Neural cell (in vitro differentiated cells): Measurements from ENCODE around the gene GCNT2. TPM values are rescaled to one million over a fixed set of nuclear protein-coding genes. Genes with fewer than 3 reads are reported as not detected.

Source experiments
- H2AFZ ChIP-seq: fragments of 200-600, 300-800 bp; sonication (generic), shearing (Covaris generic); 2 replicates; pipeline ENCODE4 v1.6.0; 2014; ENCODE audit warnings: low read depth, mild to moderate bottlenecking, antibody characterized with exemption, low read length, moderate library complexity
- H3F3A ChIP-seq: fragments of 200-600 bp; shearing (Covaris generic); 2 replicates; pipeline ENCODE4 v1.6.1; 2016; ENCODE audit warnings: mild to moderate bottlenecking, moderate library complexity, mixed read lengths, antibody characterized with exemption, low read length; ENCODE audit not compliant: insufficient read depth, poor library complexity, severe bottlenecking
- H3K27ac ChIP-seq: fragments of 200-600, 300-800 bp; sonication (generic), shearing (Covaris generic); 2 replicates; pipeline ENCODE4 v1.5.1; 2014; ENCODE audit warnings: mild to moderate bottlenecking, low read length, moderate library complexity
- H3K27me3 ChIP-seq: fragments of 300-800, 200-600 bp; sonication (generic), shearing (Covaris generic); 2 replicates; pipeline ENCODE4 v1.6.0; 2014; ENCODE audit warnings: mild to moderate bottlenecking, low read depth, low read length, moderate library complexity; ENCODE audit not compliant: insufficient read depth
- H3K36me3 ChIP-seq: fragments of 300-800, 200-600 bp; sonication (generic), shearing (Covaris generic); 2 replicates; pipeline ENCODE4 v1.5.1; 2014; ENCODE audit warnings: mild to moderate bottlenecking, antibody characterized with exemption, low read length, moderate library complexity; ENCODE audit not compliant: insufficient read depth
- H3K4me2 ChIP-seq: fragments of 300-800, 200-600 bp; sonication (generic), shearing (Covaris generic); 2 replicates; pipeline ENCODE4 v1.6.0; 2014; ENCODE audit warnings: mild to moderate bottlenecking, low read length
- H3K4me3 ChIP-seq: fragments of 300-800, 200-600 bp; sonication (generic), shearing (Covaris generic); 2 replicates; pipeline ENCODE4 v1.5.1; 2014; ENCODE audit warnings: mild to moderate bottlenecking, low read length, moderate library complexity
- H3K79me2 ChIP-seq: fragments of 200-600 bp; shearing (Covaris generic); replicated peaks from 2 replicates; pipeline ENCODE4 v1.6.0; 2014; ENCODE audit warnings: mild to moderate bottlenecking, low read length, moderate library complexity; ENCODE audit not compliant: insufficient read depth
- H3K9ac ChIP-seq: fragments of 300-800, 200-600 bp; sonication (generic), shearing (Covaris generic); 2 replicates; pipeline ENCODE4 v1.6.1; 2016; ENCODE audit warnings: mild to moderate bottlenecking, low read length, mixed read lengths
- H3K9me2 ChIP-seq: fragments of 200-600 bp; shearing (Covaris generic); 2 replicates; pipeline ENCODE4 v1.6.1; 2016; ENCODE audit warnings: mild to moderate bottlenecking, low read length, mixed read lengths; ENCODE audit not compliant: insufficient read depth
- H3K9me3 ChIP-seq: fragments of 200-600, 300-800 bp; sonication (generic), shearing (Covaris generic); 2 replicates; pipeline ENCODE4 v1.6.1; 2016; ENCODE audit warnings: mild to moderate bottlenecking, mixed run types, low read length, moderate library complexity, mixed read lengths
- H4K20me1 ChIP-seq: fragments of 200-600 bp; shearing (Covaris generic); 2 replicates; pipeline ENCODE4 v1.6.1; 2016; ENCODE audit warnings: mild to moderate bottlenecking, mixed run types; ENCODE audit not compliant: insufficient read depth
- EP300 ChIP-seq: fragments of 450-650 bp; conservative IDR thresholded peaks from 2 replicates; pipeline ENCODE4 v1.6.1; 2014; ENCODE audit warnings: antibody characterized with exemption, mild to moderate bottlenecking, moderate library complexity; ENCODE audit not compliant: poor library complexity, severe bottlenecking
- EZH2 ChIP-seq: fragments of 200-600, 300-800 bp; shearing (Covaris generic), sonication (generic); IDR thresholded peaks from 2 replicates; pipeline ENCODE4 v1.6.1; 2014; ENCODE audit warnings: antibody characterized with exemption, low read length, borderline replicate concordance, mild to moderate bottlenecking; ENCODE audit not compliant: insufficient read depth, poor library complexity, severe bottlenecking
- MXI1 ChIP-seq: fragments of 450-650 bp; conservative IDR thresholded peaks from 2 replicates; pipeline ENCODE4 v1.6.1; 2014; ENCODE audit warnings: antibody characterized with exemption, mild to moderate bottlenecking; ENCODE audit not compliant: poor library complexity, severe bottlenecking
- POLR2AphosphoS5 ChIP-seq: IDR thresholded peaks from 2 replicates; pipeline ENCODE4 v1.6.1; 2012
- RAD21 ChIP-seq: fragments of 450-650 bp; conservative IDR thresholded peaks from 2 replicates; pipeline ENCODE4 v1.6.1; 2014; ENCODE audit warnings: antibody characterized with exemption, mild to moderate bottlenecking, moderate library complexity
- SMC3 ChIP-seq: fragments of 450-650 bp; conservative IDR thresholded peaks from 2 replicates; pipeline ENCODE4 v1.6.1; 2014; ENCODE audit warnings: antibody characterized with exemption, mild to moderate bottlenecking, moderate library complexity; ENCODE audit not compliant: poor library complexity
- TAF1 ChIP-seq: IDR thresholded peaks from 2 replicates; pipeline ENCODE4 v1.6.1; 2012; ENCODE audit warnings: low read depth
- polyA plus RNA-seq: library from polyadenylated mRNA; depleted of rRNA; stranded (reverse); fragments of >200 nt; gene quantifications from 2 replicates; pipeline ENCODE4 v1.2.3, GENCODE V29; 2014
- TF ChIP-seq, protein P1 (sequence below): IDR thresholded peaks from 2 replicates; pipeline ENCODE4 v1.6.1; 2012; ENCODE audit warnings: borderline replicate concordance
- TF ChIP-seq, protein P2 (sequence below): fragments of 450-650 bp; IDR thresholded peaks from 2 replicates; pipeline ENCODE4 v1.5.1; 2014; ENCODE audit warnings: antibody characterized with exemption, mild to moderate bottlenecking, moderate library complexity; ENCODE audit not compliant: poor library complexity, severe bottlenecking

Gene GCNT2
- polyA plus RNA-seq, 1 donor from 2014 or later, result 9.4 TPM

DNA sequence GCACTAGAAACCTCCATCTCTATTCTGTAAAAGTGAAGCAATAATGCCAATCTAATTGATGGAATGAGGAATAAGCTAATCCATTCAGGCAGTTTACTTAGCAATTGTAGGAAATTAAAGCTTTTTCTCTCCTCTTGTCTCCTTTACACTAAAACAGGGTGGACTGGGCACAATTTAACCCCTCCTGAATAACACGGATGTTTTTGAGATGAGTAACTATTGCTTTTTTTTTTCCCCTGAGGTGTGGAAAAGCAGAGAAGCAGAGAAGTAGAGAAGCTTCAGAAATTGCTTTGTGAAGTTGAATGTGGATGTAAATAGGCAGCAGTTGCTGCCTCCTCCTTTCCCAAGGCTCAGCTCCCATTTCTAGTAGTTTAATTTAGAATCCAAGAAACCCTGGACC lies 40.0 kb upstream of the GCNT2 start:
- Histone ChIP-seq H2AFZ (no peak overlapping the region), H3K79me2 (no peaks in the 10 kb centered on the region), H3K27me3 (no peaks in the 10 kb centered on the region), H3K9ac (no peak overlapping the region), H3K9me3 (no peaks in the 10 kb centered on the region), H3K4me2 (no peak overlapping the region), H3K36me3 (no peaks in the 10 kb centered on the region), H3K27ac (no peak overlapping the region), H3F3A (no peaks in the 10 kb centered on the region), H3K4me3 (no peak overlapping the region), H4K20me1 (no peaks in the 10 kb centered on the region), H3K9me2 (no peaks in the 10 kb centered on the region)
- TF ChIP-seq EZH2 (no peak), POLR2AphosphoS5 (no peak), MXI1 (no peak)

DNA sequence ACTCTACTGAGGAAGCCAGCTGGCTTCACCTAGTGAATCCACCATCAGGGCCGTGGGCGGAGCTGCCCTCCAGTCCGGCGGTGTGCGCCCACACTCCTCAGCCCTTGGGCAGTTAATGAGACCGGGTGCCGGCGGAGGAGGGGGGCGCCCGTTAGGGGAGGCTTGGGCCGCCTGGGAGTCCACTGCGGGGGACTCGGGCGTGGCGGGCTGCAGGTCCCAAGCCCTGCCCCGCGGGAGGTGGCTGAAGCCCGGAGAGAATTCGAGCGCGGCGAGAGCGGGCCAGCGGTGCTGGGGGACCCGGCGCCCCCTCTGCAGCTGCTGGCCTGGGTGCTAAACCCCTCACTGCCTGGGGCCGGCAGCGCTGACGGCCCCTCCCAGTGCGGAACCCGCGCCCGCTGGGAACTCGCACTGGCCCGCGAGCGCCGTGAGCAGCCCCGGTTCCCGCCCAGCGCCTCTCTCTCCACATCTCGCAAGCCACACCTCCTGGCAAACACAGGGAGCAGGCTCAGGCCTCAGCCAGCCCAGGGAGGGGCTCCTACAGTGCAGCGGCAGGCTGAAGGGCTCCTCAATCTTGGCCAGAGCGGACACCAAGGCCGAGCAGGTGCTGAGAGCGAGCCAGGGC lies 38.4 kb upstream of the GCNT2 start:
- Histone ChIP-seq H3K27me3 (no peaks in the 10 kb centered on the region), H3K4me2 (no peak overlapping the region), H3K9me3 (no peaks in the 10 kb centered on the region), H2AFZ (no peak overlapping the region), H3K27ac (no peak overlapping the region), H3K4me3 (no peak overlapping the region), H3K79me2 (no peaks in the 10 kb centered on the region), H4K20me1 (no peaks in the 10 kb centered on the region), H3K9ac (no peak overlapping the region), H3K9me2 (no peaks in the 10 kb centered on the region), H3F3A (no peaks in the 10 kb centered on the region), H3K36me3 (no peaks in the 10 kb centered on the region)
- TF ChIP-seq TAF1 (no peak), SMC3 (no peak), MXI1 (no peak), EP300 (no peak), EZH2 (no peak), POLR2AphosphoS5 (no peak), RAD21 (no peak)
- TF ChIP-seq, protein P1, sequence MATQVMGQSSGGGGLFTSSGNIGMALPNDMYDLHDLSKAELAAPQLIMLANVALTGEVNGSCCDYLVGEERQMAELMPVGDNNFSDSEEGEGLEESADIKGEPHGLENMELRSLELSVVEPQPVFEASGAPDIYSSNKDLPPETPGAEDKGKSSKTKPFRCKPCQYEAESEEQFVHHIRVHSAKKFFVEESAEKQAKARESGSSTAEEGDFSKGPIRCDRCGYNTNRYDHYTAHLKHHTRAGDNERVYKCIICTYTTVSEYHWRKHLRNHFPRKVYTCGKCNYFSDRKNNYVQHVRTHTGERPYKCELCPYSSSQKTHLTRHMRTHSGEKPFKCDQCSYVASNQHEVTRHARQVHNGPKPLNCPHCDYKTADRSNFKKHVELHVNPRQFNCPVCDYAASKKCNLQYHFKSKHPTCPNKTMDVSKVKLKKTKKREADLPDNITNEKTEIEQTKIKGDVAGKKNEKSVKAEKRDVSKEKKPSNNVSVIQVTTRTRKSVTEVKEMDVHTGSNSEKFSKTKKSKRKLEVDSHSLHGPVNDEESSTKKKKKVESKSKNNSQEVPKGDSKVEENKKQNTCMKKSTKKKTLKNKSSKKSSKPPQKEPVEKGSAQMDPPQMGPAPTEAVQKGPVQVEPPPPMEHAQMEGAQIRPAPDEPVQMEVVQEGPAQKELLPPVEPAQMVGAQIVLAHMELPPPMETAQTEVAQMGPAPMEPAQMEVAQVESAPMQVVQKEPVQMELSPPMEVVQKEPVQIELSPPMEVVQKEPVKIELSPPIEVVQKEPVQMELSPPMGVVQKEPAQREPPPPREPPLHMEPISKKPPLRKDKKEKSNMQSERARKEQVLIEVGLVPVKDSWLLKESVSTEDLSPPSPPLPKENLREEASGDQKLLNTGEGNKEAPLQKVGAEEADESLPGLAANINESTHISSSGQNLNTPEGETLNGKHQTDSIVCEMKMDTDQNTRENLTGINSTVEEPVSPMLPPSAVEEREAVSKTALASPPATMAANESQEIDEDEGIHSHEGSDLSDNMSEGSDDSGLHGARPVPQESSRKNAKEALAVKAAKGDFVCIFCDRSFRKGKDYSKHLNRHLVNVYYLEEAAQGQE, result no peak
- TF ChIP-seq, protein P2, sequence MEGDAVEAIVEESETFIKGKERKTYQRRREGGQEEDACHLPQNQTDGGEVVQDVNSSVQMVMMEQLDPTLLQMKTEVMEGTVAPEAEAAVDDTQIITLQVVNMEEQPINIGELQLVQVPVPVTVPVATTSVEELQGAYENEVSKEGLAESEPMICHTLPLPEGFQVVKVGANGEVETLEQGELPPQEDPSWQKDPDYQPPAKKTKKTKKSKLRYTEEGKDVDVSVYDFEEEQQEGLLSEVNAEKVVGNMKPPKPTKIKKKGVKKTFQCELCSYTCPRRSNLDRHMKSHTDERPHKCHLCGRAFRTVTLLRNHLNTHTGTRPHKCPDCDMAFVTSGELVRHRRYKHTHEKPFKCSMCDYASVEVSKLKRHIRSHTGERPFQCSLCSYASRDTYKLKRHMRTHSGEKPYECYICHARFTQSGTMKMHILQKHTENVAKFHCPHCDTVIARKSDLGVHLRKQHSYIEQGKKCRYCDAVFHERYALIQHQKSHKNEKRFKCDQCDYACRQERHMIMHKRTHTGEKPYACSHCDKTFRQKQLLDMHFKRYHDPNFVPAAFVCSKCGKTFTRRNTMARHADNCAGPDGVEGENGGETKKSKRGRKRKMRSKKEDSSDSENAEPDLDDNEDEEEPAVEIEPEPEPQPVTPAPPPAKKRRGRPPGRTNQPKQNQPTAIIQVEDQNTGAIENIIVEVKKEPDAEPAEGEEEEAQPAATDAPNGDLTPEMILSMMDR, result no peak
